Measurements from ENCODE around the gene ANKRD33B. TPM values are rescaled to one million over a fixed set of nuclear protein-coding genes. Genes with fewer than 3 reads are reported as not detected.
"Not testable (repeated sequence)": the region's sequence is repeated elsewhere in the genome, so short reads cannot be mapped to it uniquely, and the experiment has no call there.

ANKRD33B gene
- total RNA-seq, 1 experiment from 2014 or later, result 1.5 TPM

- no peak for DNase-seq (ENCODE audit: low read depth)
Measured at GRCh38 chr5:10617103-10617502, 53.2 kb downstream of the ANKRD33B start.

- DNase-seq (ENCODE audit: low read depth), result no peak
Measured at GRCh38 chr5:10618311-10618710, 54.4 kb downstream of the ANKRD33B start.

- no peak for DNase-seq (ENCODE audit: low read depth)
Measured at GRCh38 chr5:10619649-10620048, 55.8 kb downstream of the ANKRD33B start.

GRCh38 chr5:10620346-10620745 lies 56.5 kb downstream of the ANKRD33B start:
- no peak for DNase-seq (ENCODE audit: low read depth)

GRCh38 chr5:10621832-10622231 lies 58.0 kb downstream of the ANKRD33B start:
- no peak for DNase-seq (ENCODE audit: low read depth)

- DNase-seq (ENCODE audit: low read depth), result no peak
Measured at GRCh38 chr5:10622810-10623209, 58.9 kb downstream of the ANKRD33B start.

- no peak for DNase-seq (ENCODE audit: low read depth)
Measured at GRCh38 chr5:10623305-10623910, 59.5 kb downstream of the ANKRD33B start.

- DNase-seq (ENCODE audit: low read depth), result no peak
Measured at GRCh38 chr5:10624206-10624605, 60.3 kb downstream of the ANKRD33B start.

GRCh38 chr5:10624679-10625078 lies 60.8 kb downstream of the ANKRD33B start:
- DNase-seq (ENCODE audit: low read depth), result no peak

GRCh38 chr5:10625700-10626472 lies 62.0 kb downstream of the ANKRD33B start:
- DNase-seq (ENCODE audit: low read depth), result no peak

- DNase-seq (ENCODE audit: low read depth), result no peak
Measured at GRCh38 chr5:10626473-10627013, 62.7 kb downstream of the ANKRD33B start.

GRCh38 chr5:10627160-10627701 lies 63.4 kb downstream of the ANKRD33B start:
- DNase-seq (ENCODE audit: low read depth), result no peak

- DNase-seq (ENCODE audit: low read depth), result no peak
Measured at GRCh38 chr5:10628601-10629000, 64.7 kb downstream of the ANKRD33B start.

- no peak for DNase-seq (ENCODE audit: low read depth)
Measured at GRCh38 chr5:10629682-10630081, 65.8 kb downstream of the ANKRD33B start.

- no peak for DNase-seq (ENCODE audit: low read depth)
Measured at GRCh38 chr5:10630126-10630525, 66.3 kb downstream of the ANKRD33B start.

GRCh38 chr5:10630744-10631143 lies 66.9 kb downstream of the ANKRD33B start:
- DNase-seq (ENCODE audit: low read depth), result not testable (repeated sequence)

- DNase-seq (ENCODE audit: low read depth), result no peak
Measured at GRCh38 chr5:10631316-10631996, 67.6 kb downstream of the ANKRD33B start.

- DNase-seq (ENCODE audit: low read depth), result peak; percentile 88
Measured at GRCh38 chr5:10632110-10632761, 68.4 kb downstream of the ANKRD33B start.

- DNase-seq (ENCODE audit: low read depth), result no peak
Measured at GRCh38 chr5:10633271-10634049, 69.6 kb downstream of the ANKRD33B start.

- DNase-seq (ENCODE audit: low read depth), result no peak
Measured at GRCh38 chr5:10634050-10634449, 70.2 kb downstream of the ANKRD33B start.

GRCh38 chr5:10634562-10634961 lies 70.7 kb downstream of the ANKRD33B start:
- no peak for DNase-seq (ENCODE audit: low read depth)

Measured in Daoy (cell line).